Rectal smooth muscle tissue (tissue), 1 donor: ENCODE measurements around the gene MRPS10.

Experiments used
- H3K27ac ChIP-seq: one replicate; pipeline ENCODE4 v1.7.0; 2013; ENCODE audit warnings: low read depth, low read length, inconsistent platforms
- H3K27me3 ChIP-seq: one replicate; pipeline ENCODE4 v1.7.0; 2013; ENCODE audit warnings: low read length; ENCODE audit not compliant: control insufficient read depth, insufficient read depth
- H3K36me3 ChIP-seq: one replicate; pipeline ENCODE4 v1.7.0; 2013; ENCODE audit warnings: low read length; ENCODE audit not compliant: control insufficient read depth, insufficient read depth
- H3K4me1 ChIP-seq: one replicate; pipeline ENCODE4 v1.7.0; 2013; ENCODE audit warnings: low read length; ENCODE audit not compliant: control insufficient read depth, insufficient read depth
- H3K4me3 ChIP-seq: one replicate; pipeline ENCODE4 v1.7.0; 2013; ENCODE audit warnings: low read length
- H3K9ac ChIP-seq: one replicate; pipeline ENCODE4 v1.7.0; 2013; ENCODE audit warnings: low read length

Gene MRPS10

DNA sequence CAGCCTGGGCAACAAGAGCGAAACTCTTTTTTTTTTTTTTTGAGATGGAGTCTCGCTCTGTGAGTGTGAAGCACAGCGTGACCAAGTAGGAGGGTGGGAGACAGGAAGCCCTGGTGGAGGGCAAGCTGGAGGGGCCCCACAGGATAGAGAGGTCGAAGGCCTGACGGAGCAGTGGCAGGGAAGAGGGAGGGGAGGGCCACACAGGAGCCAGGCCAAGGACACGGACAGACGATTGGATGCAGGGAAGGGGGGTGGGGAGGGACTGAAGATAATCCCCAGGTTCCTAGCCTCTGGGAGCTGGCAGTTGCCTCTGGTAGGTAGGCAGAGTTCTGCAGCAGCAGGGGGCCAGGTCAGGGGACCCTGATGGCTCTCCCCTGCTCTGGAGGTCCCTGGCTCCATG, 55.3 kb downstream of the MRPS10 start:
- no peak overlapping the region for H3K4me3 ChIP-seq
- no peak overlapping the region for H3K27ac ChIP-seq
- H3K27me3 ChIP-seq = no peaks in the 10 kb centered on the region
- no peaks in the 10 kb centered on the region for H3K4me1 ChIP-seq
- H3K36me3 ChIP-seq = no peaks in the 10 kb centered on the region
- no peak overlapping the region for H3K9ac ChIP-seq

DNA sequence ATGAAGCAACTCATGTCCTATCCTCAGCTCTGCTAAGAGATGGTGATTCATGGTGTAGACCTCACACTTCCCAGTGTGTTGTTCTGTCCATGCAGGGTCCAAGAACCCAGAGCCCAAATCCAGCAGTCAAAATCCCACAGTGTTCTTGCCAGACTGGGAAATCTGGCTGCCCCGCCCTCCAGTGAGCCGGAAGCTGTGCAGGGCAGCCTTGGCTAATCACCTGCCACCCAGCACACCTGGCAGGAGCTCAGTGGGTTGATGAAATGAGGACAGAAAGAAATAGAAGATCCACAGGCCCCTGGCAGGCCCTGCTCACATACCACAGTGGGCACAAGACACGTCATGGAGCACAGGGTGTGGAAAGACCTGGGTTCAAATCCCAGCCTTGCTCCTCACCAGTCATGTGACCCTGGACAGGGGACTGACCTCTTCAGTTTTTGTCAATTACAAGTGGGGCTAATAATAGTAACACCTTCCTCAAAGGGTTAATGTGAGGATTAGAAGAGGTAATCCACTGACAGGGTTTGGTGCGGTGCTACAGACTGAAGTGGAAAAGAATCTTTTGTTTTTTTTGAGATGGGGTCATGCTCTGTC, 58.1 kb downstream of the MRPS10 start:
- H3K4me1 ChIP-seq = no peaks in the 10 kb centered on the region
- no peak overlapping the region for H3K4me3 ChIP-seq
- H3K36me3 ChIP-seq = no peaks in the 10 kb centered on the region
- H3K27me3 ChIP-seq = no peaks in the 10 kb centered on the region
- H3K27ac ChIP-seq = no peak overlapping the region
- H3K9ac ChIP-seq = no peak overlapping the region

DNA sequence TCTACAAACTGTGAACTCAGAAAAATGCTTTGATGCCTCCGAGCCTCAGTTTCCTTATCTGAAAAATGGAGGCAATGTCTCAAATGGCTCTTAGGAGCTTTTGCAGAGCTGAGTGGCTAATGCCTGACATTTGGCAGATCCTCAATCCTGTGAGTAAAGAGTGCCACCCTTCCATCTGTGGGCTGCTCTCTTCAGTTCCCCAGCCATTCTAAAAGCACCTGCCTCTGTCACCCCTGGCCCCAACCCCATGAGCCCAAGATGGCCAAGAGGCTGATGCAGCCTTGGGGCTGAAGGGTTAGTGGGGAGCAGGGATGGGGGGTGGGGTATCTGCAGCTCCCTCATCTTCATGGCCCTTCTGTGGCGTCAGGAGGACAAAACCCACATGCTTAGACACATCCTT, 59.0 kb downstream of the MRPS10 start:
- no peak overlapping the region for H3K9ac ChIP-seq
- H3K4me3 ChIP-seq = no peak overlapping the region
- H3K36me3 ChIP-seq = no peaks in the 10 kb centered on the region
- no peak overlapping the region for H3K27ac ChIP-seq
- H3K4me1 ChIP-seq = no peaks in the 10 kb centered on the region
- no peaks in the 10 kb centered on the region for H3K27me3 ChIP-seq

DNA sequence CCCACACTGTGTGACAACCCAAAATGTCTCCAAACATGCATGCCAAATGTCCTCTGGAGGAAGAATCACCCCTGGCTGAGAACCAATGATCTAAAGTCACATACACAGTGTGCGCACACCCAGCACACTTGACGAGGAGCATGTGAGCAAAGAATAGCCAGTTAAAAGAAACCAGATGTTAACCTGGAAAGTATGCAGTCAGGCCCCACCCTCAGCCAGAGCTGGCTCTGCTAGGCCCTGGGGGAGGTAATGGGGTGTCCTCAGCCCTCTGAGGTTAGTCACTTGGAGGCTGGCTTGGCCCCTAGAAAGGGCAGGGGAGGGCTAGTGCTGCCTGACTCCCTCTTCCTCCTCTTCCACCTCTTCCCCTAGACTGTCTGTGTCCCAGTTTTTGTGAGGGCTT, 59.6 kb downstream of the MRPS10 start:
- H3K9ac ChIP-seq = no peak overlapping the region
- no peaks in the 10 kb centered on the region for H3K4me1 ChIP-seq
- H3K27ac ChIP-seq = no peak overlapping the region
- no peaks in the 10 kb centered on the region for H3K27me3 ChIP-seq
- no peaks in the 10 kb centered on the region for H3K36me3 ChIP-seq
- no peak overlapping the region for H3K4me3 ChIP-seq
